Spleen (tissue), 11 donors: ENCODE data around the gene MGRN1. TPM values are rescaled to one million over a fixed set of nuclear protein-coding genes. Genes with fewer than 3 reads are reported as not detected.

ENCODE experiments used
- DNase-seq: peaks from one replicate; pipeline ENCODE4 v3.0.0-alpha.2; 2020
- H3K27ac ChIP-seq, 8 donors: fragments of 200-600 bp; sonication (generic) in 7 of 8; 1 replicate in 4 of 8; 2 replicates in 4 of 8; pipeline versions ENCODE4 v1.5.0 to v1.8.0; 2016 to 2021; ENCODE audit warnings: inconsistent platforms in 4 of 8, mild to moderate bottlenecking in 4 of 8, moderate library complexity in 1 of 8
- H3K27me3 ChIP-seq, 7 donors: fragments of 200-600 bp; sonication (generic) in 6 of 7; replicated peaks in 1 of 7; 1 replicate in 4 of 7; 2 replicates in 3 of 7; pipeline versions ENCODE4 v1.5.0 to v1.8.0; 2016 to 2021; ENCODE audit warnings: inconsistent platforms in 3 of 7, mild to moderate bottlenecking in 1 of 7
- H3K36me3 ChIP-seq, 6 donors: fragments of 200-600 bp; sonication (generic) in 5 of 6; 1 replicate in 4 of 6; 2 replicates in 2 of 6; pipeline versions ENCODE4 v1.5.0 to v1.8.0; 2016 to 2021; ENCODE audit warnings: inconsistent platforms in 2 of 6
- H3K4me1 ChIP-seq, 6 donors: fragments of 200-600 bp; sonication (generic) in 5 of 6; 1 replicate in 3 of 6; 2 replicates in 3 of 6; pipeline versions ENCODE4 v1.5.0 to v1.8.0; 2016 to 2021; ENCODE audit warnings: inconsistent platforms in 3 of 6
- H3K4me3 ChIP-seq, 8 donors: fragments of 200-600 bp; sonication (generic) in 7 of 8; 1 replicate in 4 of 8; 2 replicates in 4 of 8; pipeline versions ENCODE4 v1.5.0 to v1.8.0; 2016 to 2021; ENCODE audit warnings: inconsistent platforms in 4 of 8, mild to moderate bottlenecking in 4 of 8, moderate library complexity in 2 of 8
- H3K9me3 ChIP-seq, 8 donors: fragments of 200-600 bp; sonication (generic) in 7 of 8; 1 replicate in 4 of 8; 2 replicates in 4 of 8; pipeline versions ENCODE4 v1.5.0 to v1.8.0; 2016 to 2021; ENCODE audit warnings: inconsistent platforms in 4 of 8
- POLR2A ChIP-seq, 3 donors: fragments of 450-650 bp; IDR thresholded peaks; one replicate each; pipeline ENCODE4 v1.5.1; 2017; ENCODE audit warnings: antibody characterized with exemption in 3 of 3, mild to moderate bottlenecking in 1 of 3
- POLR2AphosphoS5 ChIP-seq, 3 donors: sonication (generic); formaldehyde crosslinking; IDR thresholded peaks; one replicate each; pipeline ENCODE4 v1.5.1; 2017; ENCODE audit warnings: antibody characterized with exemption in 3 of 3
- WGBS, 5 donors: extraction: QIAGEN DNeasy Blood & Tissue Kit in 3 of 5; methylation state at CpG; one replicate each; pipeline versions ENCODE4 v1.1.5 to v1.1.7; 2013 to 2018; 5-methylcytosine and 5-hydroxymethylcytosine counted together
- intact Hi-C: fragments of 100-400 bp; cut with DNase I; formaldehyde crosslinking; loops from one replicate; pipeline ENCODE4 v1.15.0; 2023; ENCODE audit warnings: low total_unique reads
- polyA plus RNA-seq, 3 donors: library from polyadenylated mRNA; stranded (reverse); fragments of 200-250 nt; gene quantifications; one replicate each; pipeline ENCODE4 v1.2.1, GENCODE V29; 2013
- total RNA-seq, 7 donors: library from RNA; depleted of rRNA in 3 of 7; stranded (reverse); fragments of >200 nt in 3 of 7; fragmentation: NEBNext Ultra II Directional in 4 of 7; extraction: Animal tissue kit (Norgen Biotek cat#: 25700) in 4 of 7; gene quantifications; one replicate each; pipeline versions ENCODE4 v1.1.0 to v1.2.1, GENCODE V29; 2016 to 2021
- TF ChIP-seq, protein P1 (sequence below), 11 experiments: fragments of 200-600 bp in 7 of 11; fragments of 450-650 bp in 4 of 11; sonication (generic) in 4 of 11; IDR thresholded peaks in 8 of 11; conservative IDR thresholded peaks in 3 of 11; 1 replicate in 7 of 11; 2 replicates in 4 of 11; pipeline versions ENCODE4 v1.4.0 to v1.8.0; 2016 to 2021; ENCODE audit warnings: antibody characterized with exemption in 11 of 11, inconsistent platforms in 4 of 11, mild to moderate bottlenecking in 1 of 11
- donor health status: healthy with polysubstance abuse.
- donor health status: DM: no; HTN: no; CAD: no; lungs with moderate emphysema.
- donor health status: DM: no; HTN: no; CAD: no.
- donor health status: Bipolar disorder and iron deficiency.
- donor health status: healthy.
- donor health status: DM: no; HTN: no; CAD: no.
- donor health status: DM: yes; HTN: yes; CAD: no.

Gene MGRN1
- total and polyA plus RNA-seq, 10 donors: 7.6 to 132 (median 75.1) TPM

GRCh38 chr16:4678596-4678995 is 54.0 kb downstream of the MGRN1 start:
- Histone ChIP-seq H3K9me3 (no peaks in the 10 kb centered on the region), H3K36me3 (peaks cover 0 to 97% (median 27%) of the 10 kb centered on the region in 6 donors), H3K4me1 (peaks cover 17 to 88% (median 68%) of the 10 kb centered on the region in 6 donors), H3K27ac (peak overlapping the region; percentile 51 to 92 (median 88)), H3K27me3 (no peaks in the 10 kb centered on the region), H3K4me3 (no peak overlapping the region)
- intact Hi-C loops: loop anchor here (5.0 kb wide), 1 partner anchor 51 kb away; no protein-coding TSS in a partner anchor
- 80 to 90% (median 85%) methylated on average over 6 of the region's 6 CpGs for WGBS, 5 donors
- TF ChIP-seq, protein P1, sequence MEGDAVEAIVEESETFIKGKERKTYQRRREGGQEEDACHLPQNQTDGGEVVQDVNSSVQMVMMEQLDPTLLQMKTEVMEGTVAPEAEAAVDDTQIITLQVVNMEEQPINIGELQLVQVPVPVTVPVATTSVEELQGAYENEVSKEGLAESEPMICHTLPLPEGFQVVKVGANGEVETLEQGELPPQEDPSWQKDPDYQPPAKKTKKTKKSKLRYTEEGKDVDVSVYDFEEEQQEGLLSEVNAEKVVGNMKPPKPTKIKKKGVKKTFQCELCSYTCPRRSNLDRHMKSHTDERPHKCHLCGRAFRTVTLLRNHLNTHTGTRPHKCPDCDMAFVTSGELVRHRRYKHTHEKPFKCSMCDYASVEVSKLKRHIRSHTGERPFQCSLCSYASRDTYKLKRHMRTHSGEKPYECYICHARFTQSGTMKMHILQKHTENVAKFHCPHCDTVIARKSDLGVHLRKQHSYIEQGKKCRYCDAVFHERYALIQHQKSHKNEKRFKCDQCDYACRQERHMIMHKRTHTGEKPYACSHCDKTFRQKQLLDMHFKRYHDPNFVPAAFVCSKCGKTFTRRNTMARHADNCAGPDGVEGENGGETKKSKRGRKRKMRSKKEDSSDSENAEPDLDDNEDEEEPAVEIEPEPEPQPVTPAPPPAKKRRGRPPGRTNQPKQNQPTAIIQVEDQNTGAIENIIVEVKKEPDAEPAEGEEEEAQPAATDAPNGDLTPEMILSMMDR (IDR thresholded peaks at IDR 0.05 in 8 of 11, conservative IDR thresholded peaks at IDR 0.05 in 3 of 11): no peak
- no peak for DNase-seq

DNA sequence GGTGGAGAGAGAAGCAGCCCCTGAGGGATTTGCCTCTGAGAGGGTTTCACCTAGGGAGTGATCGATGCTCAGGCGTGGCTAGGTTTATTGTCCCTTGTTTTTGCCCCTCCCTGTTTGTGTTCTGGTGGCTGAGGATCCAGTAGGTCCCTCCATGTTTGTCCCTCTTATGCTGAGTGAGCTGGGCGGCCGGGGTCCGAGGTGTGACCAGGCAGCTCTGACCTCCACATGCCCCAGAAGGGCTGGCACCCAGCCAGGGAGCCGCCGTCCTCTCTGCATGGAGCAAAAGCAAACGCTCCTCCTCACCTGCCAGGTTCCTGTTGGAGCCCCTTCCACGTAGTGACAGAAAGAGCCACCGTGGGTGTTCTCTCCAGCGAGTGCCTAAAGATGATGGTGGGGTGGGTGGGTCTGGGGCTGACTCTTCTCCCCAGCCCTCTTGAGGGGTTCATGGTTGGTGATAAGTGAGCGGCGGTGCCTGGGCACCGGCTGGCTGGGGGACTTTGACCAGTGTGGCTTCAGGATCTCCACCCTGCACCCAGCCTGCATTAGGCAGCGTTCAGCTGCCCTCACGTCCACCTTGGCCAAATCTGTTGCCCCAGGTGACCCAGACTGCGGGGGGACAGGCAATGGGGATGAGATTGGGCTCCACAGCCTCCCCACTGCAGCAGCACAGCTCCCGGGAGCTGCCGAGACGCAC is 54.7 kb downstream of the MGRN1 start:
- Histone ChIP-seq H3K9me3 (no peaks in the 10 kb centered on the region), H3K4me1 (peaks cover 17 to 96% (median 71%) of the 10 kb centered on the region in 6 donors), H3K36me3 (peaks cover 0 to 97% (median 31%) of the 10 kb centered on the region in 6 donors), H3K27ac (peak overlapping the region; percentile 51 to 92 (median 88)), H3K27me3 (no peaks in the 10 kb centered on the region), H3K4me3 (peak overlapping the region in 6 of 8 donors; percentile 16 to 59 (median 28))
- TF ChIP-seq POLR2A (IDR thresholded peaks at IDR 0.05): no peak
- TF ChIP-seq, protein P1 (IDR thresholded peaks at IDR 0.05 in 8 of 11, conservative IDR thresholded peaks at IDR 0.05 in 3 of 11): no peak
- TF ChIP-seq POLR2AphosphoS5 (IDR thresholded peaks at IDR 0.05): no peak
- peak; percentile 79 for DNase-seq
- 62 to 74% (median 70%) methylated on average over 14 to 20 of the region's 20 CpGs for WGBS, 5 donors
- intact Hi-C loops: loop anchor here (5.0 kb wide), 1 partner anchor 52 kb away; no protein-coding TSS in a partner anchor

- peaks cover 17 to 97% (median 71%) of the 10 kb centered on the region in 6 donors for H3K4me1 ChIP-seq
- peaks cover 0 to 100% (median 38%) of the 10 kb centered on the region in 6 donors for H3K36me3 ChIP-seq
- intact Hi-C loops: loop anchor here (5.0 kb wide), 2 partner anchors 53 to 63 kb away; no protein-coding TSS in a partner anchor
- peak; percentile 78 to 89 (median 80) for TF ChIP-seq POLR2AphosphoS5 (IDR thresholded peaks at IDR 0.05)
- TF ChIP-seq, protein P1 (IDR thresholded peaks at IDR 0.05 in 8 of 11, conservative IDR thresholded peaks at IDR 0.05 in 3 of 11): no peak
- peak; percentile 95 for DNase-seq
- no peaks in the 10 kb centered on the region for H3K9me3 ChIP-seq
- H3K4me3 ChIP-seq: peak overlapping the region in 7 of 8 donors; percentile 16 to 59 (median 27)
- WGBS, 5 donors: 30 to 70% (median 55%) methylated on average over 44 to 47 of the region's 47 CpGs
- peak overlapping the region; percentile 51 to 92 (median 88) for H3K27ac ChIP-seq
- no peaks in the 10 kb centered on the region for H3K27me3 ChIP-seq
These were observed 55.4 kb downstream of the MGRN1 start for GRCh38 chr16:4679850-4680636.
